Spinal cord (tissue), 10 donors: Measurements from ENCODE around the gene TMEM222. TPM values are rescaled to one million over a fixed set of nuclear protein-coding genes. Genes with fewer than 3 reads are reported as not detected.
"Not testable (repeated sequence)": the region's sequence is repeated elsewhere in the genome, so short reads cannot be mapped to it uniquely, and the experiment has no call there.

Experiments
- DNase-seq, 6 donors: peaks; one replicate each; pipeline versions ENCODE4 v3.0.0 to v3.0.0-alpha.2; 2013 to 2015; ENCODE audit warnings: low spot score in 6 of 6, low read depth in 4 of 6
- H3K27ac ChIP-seq: one replicate; pipeline ENCODE4 v1.5.1; 2013; ENCODE audit warnings: low read depth, low read length, control low read depth
- H3K27me3 ChIP-seq: one replicate; pipeline ENCODE4 v1.6.1; 2013; ENCODE audit warnings: low read length; ENCODE audit not compliant: control insufficient read depth, insufficient read depth
- H3K36me3 ChIP-seq: one replicate; pipeline ENCODE4 v1.6.1; 2013; ENCODE audit warnings: low read length; ENCODE audit not compliant: control insufficient read depth, insufficient read depth
- H3K4me1 ChIP-seq: one replicate; pipeline ENCODE4 v1.6.1; 2013; ENCODE audit warnings: low read length; ENCODE audit not compliant: control insufficient read depth, insufficient read depth
- H3K4me3 ChIP-seq: one replicate; pipeline ENCODE4 v1.5.1; 2013; ENCODE audit warnings: low read depth, low read length, control low read depth
- H3K9me3 ChIP-seq: one replicate; pipeline ENCODE4 v1.6.1; 2013; ENCODE audit warnings: low read length; ENCODE audit not compliant: control insufficient read depth, insufficient read depth
- WGBS: methylation state at CpG from one replicate; pipeline ENCODE4 v1.1.5; 2013; ENCODE audit warnings: missing lambda C conversion rate; ENCODE audit not compliant: insufficient coverage; 5-methylcytosine and 5-hydroxymethylcytosine counted together
- long read RNA-seq, 4 donors: transcript quantifications; one replicate each; lab custom pipeline, GENCODE V29; 2026
- polyA plus RNA-seq, 2 donors: library from polyadenylated mRNA; unstranded; fragments of 120-200 nt; gene quantifications; one replicate each; pipeline ENCODE4 v1.2.1, GENCODE V29; 2013; ENCODE audit not compliant: insufficient read length in 2 of 2
- total RNA-seq, 2 donors: library from RNA; depleted of rRNA in 1 of 2; stranded (reverse); fragments of 120-200 nt in 1 of 2; fragments of >200 nt in 1 of 2; gene quantifications; one replicate each; pipeline versions ENCODE4 v1.2.3 to v1.2.4, GENCODE V29; 2013 to 2014
- donor health status: healthy.

Gene TMEM222
- 10 to 100 TPM; 22.6 to 42.2 TPM for total RNA-seq
- polyA plus RNA-seq, result 10 to 100 TPM; 61.0 to 63.3 TPM
- long read RNA-seq, donor 1, transcript TMEM222-211 (6 exons, 1,613 nt), result major isoform, 25 of 31 reads
- long read RNA-seq, donor 1, partial matches to known transcripts, result 0 of 31 reads
- long read RNA-seq, donor 1, other reads (novel, unspliced or antisense), result 0 of 31 reads
- long read RNA-seq, donor 2, transcript TMEM222-211 (6 exons, 1,613 nt), result major isoform, 9 of 13 reads
- long read RNA-seq, donor 2, partial matches to known transcripts, result 0 of 13 reads
- long read RNA-seq, donor 2, other reads (novel, unspliced or antisense), result 0 of 13 reads
- long read RNA-seq, donor 3, transcript TMEM222-211 (6 exons, 1,613 nt), result major isoform, 11 of 20 reads
- long read RNA-seq, donor 3, partial matches to known transcripts, result 5 of 20 reads
- long read RNA-seq, donor 3, other reads (novel, unspliced or antisense), result 0 of 20 reads
- long read RNA-seq, donor 4, transcript TMEM222-211 (6 exons, 1,613 nt), result major isoform, 9 of 14 reads
- long read RNA-seq, donor 4, partial matches to known transcripts, result 0 of 14 reads
- long read RNA-seq, donor 4, other reads (novel, unspliced or antisense), result 0 of 14 reads

GRCh38 chr1:27321813-27322568, at the start of gene TMEM222:
TMEM222 (plus strand) TSS chr1:27322163; CDS start chr1:27322198, 35 bp downstream.
- Histone ChIP-seq H3K27me3 (no peaks in the 10 kb centered on the region), H3K36me3 (peaks cover 11% of the 10 kb centered on the region), H3K4me1 (peaks cover 24% of the 10 kb centered on the region), H3K27ac (peak within 1 kb of the TSS; percentile 80), H3K9me3 (no peaks in the 10 kb centered on the region), H3K4me3 (peak within 1 kb of the TSS; percentile 99)
- WGBS, result 0% methylated on average over 66 of the region's 67 CpGs
- peak; percentile 82 to 99 (median 94) for DNase-seq

GRCh38 chr1:27274204-27274603, 47.8 kb upstream of the TMEM222 start:
- no CpG with 5 or more reads among the region's 1 CpG for WGBS
- DNase-seq, result no peak
- H3K4me1 ChIP-seq, result no peaks in the 10 kb centered on the region
- H3K4me3 ChIP-seq, result no peak overlapping the region
- no peak overlapping the region for H3K27ac ChIP-seq
- H3K9me3 ChIP-seq, result no peaks in the 10 kb centered on the region
- H3K36me3 ChIP-seq, result no peaks in the 10 kb centered on the region
- H3K27me3 ChIP-seq, result no peaks in the 10 kb centered on the region

GRCh38 chr1:27275696-27276095, 46.3 kb upstream of the TMEM222 start:
- Histone ChIP-seq H3K27ac (no peak overlapping the region), H3K4me1 (no peaks in the 10 kb centered on the region), H3K36me3 (no peaks in the 10 kb centered on the region), H3K4me3 (no peak overlapping the region), H3K27me3 (no peaks in the 10 kb centered on the region), H3K9me3 (no peaks in the 10 kb centered on the region)
- DNase-seq, result no peak
- WGBS, result no CpG with 5 or more reads among the region's 3 CpGs

- no peak overlapping the region for H3K4me3 ChIP-seq
- no peaks in the 10 kb centered on the region for H3K27me3 ChIP-seq
- H3K27ac ChIP-seq, result no peak overlapping the region
- peaks cover 34% of the 10 kb centered on the region for H3K36me3 ChIP-seq
- 88% methylated on average over 5 of the region's 11 CpGs for WGBS
- H3K9me3 ChIP-seq, result no peaks in the 10 kb centered on the region
- H3K4me1 ChIP-seq, result no peaks in the 10 kb centered on the region
- peak; percentile 50 to 96 (median 74) for DNase-seq
Measured at GRCh38 chr1:27284425-27285273, 37.3 kb upstream of the TMEM222 start.

GRCh38 chr1:27285274-27285660, 36.7 kb upstream of the TMEM222 start:
- Histone ChIP-seq H3K36me3 (peaks cover 39% of the 10 kb centered on the region), H3K27ac (no peak overlapping the region), H3K9me3 (no peaks in the 10 kb centered on the region), H3K4me1 (no peaks in the 10 kb centered on the region), H3K4me3 (no peak overlapping the region), H3K27me3 (no peaks in the 10 kb centered on the region)
- WGBS, result no CpG with 5 or more reads among the region's 2 CpGs
- DNase-seq, result no peak

GRCh38 chr1:27285821-27286220, 36.1 kb upstream of the TMEM222 start:
- WGBS, result 100% methylated on average over 3 of the region's 7 CpGs
- peaks cover 43% of the 10 kb centered on the region for H3K36me3 ChIP-seq
- not testable (repeated sequence) for H3K4me3 ChIP-seq, H3K27me3 ChIP-seq, H3K4me1 ChIP-seq, H3K9me3 ChIP-seq, DNase-seq, H3K27ac ChIP-seq

- H3K27ac ChIP-seq, H3K4me3 ChIP-seq, DNase-seq, H3K9me3 ChIP-seq, H3K4me1 ChIP-seq, H3K27me3 ChIP-seq: not testable (repeated sequence)
- WGBS, result 97% methylated on average over 13 of the region's 29 CpGs
- H3K36me3 ChIP-seq, result peaks cover 50% of the 10 kb centered on the region
Measured at GRCh38 chr1:27289125-27289524, 32.8 kb upstream of the TMEM222 start.

- peaks cover 54% of the 10 kb centered on the region for H3K36me3 ChIP-seq
- no peak for DNase-seq
Measured at GRCh38 chr1:27290581-27290980, 31.4 kb upstream of the TMEM222 start.

GRCh38 chr1:27292106-27292505, 29.9 kb upstream of the TMEM222 start:
- H3K9me3 ChIP-seq, result no peaks in the 10 kb centered on the region
- no peak for DNase-seq
- no peak overlapping the region for H3K27ac ChIP-seq
- WGBS, result 100% methylated on average over 5 of the region's 5 CpGs
- H3K4me1 ChIP-seq, result peaks cover 4% of the 10 kb centered on the region
- H3K4me3 ChIP-seq, result no peak overlapping the region
- H3K36me3 ChIP-seq, result peaks cover 47% of the 10 kb centered on the region
- H3K27me3 ChIP-seq, result no peaks in the 10 kb centered on the region

More at GRCh38 chr1:27290581-27290980, 31.4 kb upstream of the TMEM222 start:
- 93% methylated on average over 3 of the region's 3 CpGs for WGBS
- no peak overlapping the region for H3K27ac ChIP-seq
- no peaks in the 10 kb centered on the region for H3K4me1 ChIP-seq
- H3K27me3 ChIP-seq, result no peaks in the 10 kb centered on the region
- H3K4me3 ChIP-seq, result no peak overlapping the region
- no peaks in the 10 kb centered on the region for H3K9me3 ChIP-seq
